Hepatocyte (in vitro differentiated cells): ENCODE results near the gene MYLK3. TPM values are rescaled to one million over a fixed set of nuclear protein-coding genes. Genes with fewer than 3 reads are reported as not detected.
A peak's percentile ranks its signal among the peaks of the same experiment; 100 is the strongest.

Experiments used
- DNase-seq: peaks from one replicate; pipeline ENCODE4 v3.0.0-alpha.2; 2016; ENCODE audit warnings: low spot score
- H2AFZ ChIP-seq: fragments of 200-600 bp; sonication (generic); 2 replicates; pipeline ENCODE4 v1.6.0; 2016; ENCODE audit warnings: antibody characterized with exemption, mild to moderate bottlenecking
- H3K27ac ChIP-seq: fragments of 200-600 bp; sonication (generic); 2 replicates; pipeline ENCODE4 v1.5.1; 2016; ENCODE audit warnings: mild to moderate bottlenecking
- H3K27me3 ChIP-seq: fragments of 200-600 bp; sonication (generic); 2 replicates; pipeline ENCODE4 v1.6.1; 2016
- H3K36me3 ChIP-seq: fragments of 200-600 bp; sonication (generic); replicated peaks from 2 replicates; pipeline ENCODE4 v1.5.1; 2016; ENCODE audit warnings: low read depth; ENCODE audit not compliant: insufficient read depth
- H3K4me1 ChIP-seq: fragments of 200-600 bp; sonication (generic); 2 replicates; pipeline ENCODE4 v1.5.1; 2016; ENCODE audit warnings: mild to moderate bottlenecking, moderate library complexity; ENCODE audit not compliant: insufficient read depth
- H3K4me2 ChIP-seq: fragments of 200-600 bp; sonication (generic); 2 replicates; pipeline ENCODE4 v1.6.0; 2016
- H3K4me3 ChIP-seq: fragments of 200-600 bp; sonication (generic); 2 replicates; pipeline ENCODE4 v1.5.1; 2016; ENCODE audit warnings: mild to moderate bottlenecking
- H3K79me2 ChIP-seq: fragments of 200-600 bp; sonication (generic); 2 replicates; pipeline ENCODE4 v1.6.0; 2017; ENCODE audit warnings: mild to moderate bottlenecking
- H3K9me2 ChIP-seq: fragments of 200-600 bp; sonication (generic); replicated peaks from 2 replicates; pipeline ENCODE4 v1.6.0; 2017; ENCODE audit warnings: mild to moderate bottlenecking; ENCODE audit not compliant: insufficient read depth
- H3K9me3 ChIP-seq: fragments of 200-600 bp; sonication (generic); 2 replicates; pipeline ENCODE4 v1.5.1; 2016; ENCODE audit warnings: low read depth, mild to moderate bottlenecking
- H4K20me1 ChIP-seq: fragments of 200-600 bp; sonication (generic); 2 replicates; pipeline ENCODE4 v1.6.0; 2016; ENCODE audit warnings: mild to moderate bottlenecking; ENCODE audit not compliant: insufficient read depth, poor library complexity, severe bottlenecking
- EZH2 ChIP-seq: fragments of 200-600 bp; sonication (generic); IDR thresholded peaks from 2 replicates; pipeline ENCODE4 v1.6.1; 2016; ENCODE audit warnings: antibody characterized with exemption, mild to moderate bottlenecking, borderline replicate concordance
- EZH2phosphoT487 ChIP-seq: fragments of 200-600 bp; sonication (generic); IDR thresholded peaks from one replicate; pipeline ENCODE4 v1.6.1; 2018; ENCODE audit warnings: antibody characterized with exemption, mild to moderate bottlenecking, low read depth, moderate library complexity; ENCODE audit not compliant: unreplicated experiment, severe bottlenecking
- WGBS: methylation state at CpG from one replicate; pipeline ENCODE4 v1.1.6; 2016; ENCODE audit warnings: low lambda C conversion rate; ENCODE audit errors: missing lambda C conversion rate; 5-methylcytosine and 5-hydroxymethylcytosine counted together
- polyA plus RNA-seq: library from polyadenylated mRNA; unstranded; fragments of >200 nt; fragmentation: Nextera tagmentation; extraction: Ambion mirVana; gene quantifications from 2 replicates; pipeline ENCODE4 v1.2.1, GENCODE V29; 2016
- total RNA-seq: library from RNA; depleted of rRNA; stranded (reverse); fragments of >200 nt; gene quantifications from 2 replicates; pipeline ENCODE4 v1.2.3, GENCODE V29; 2014
- TF ChIP-seq, protein P1 (sequence below): fragments of 200-600 bp; sonication (generic); IDR thresholded peaks from 2 replicates; pipeline ENCODE4 v1.5.1; 2016; ENCODE audit warnings: antibody characterized with exemption, mild to moderate bottlenecking; ENCODE audit not compliant: poor library complexity

MYLK3 gene
- total and polyA plus RNA-seq, 2 experiments from 2014 or later = 1.9 to 6.5 TPM

DNA sequence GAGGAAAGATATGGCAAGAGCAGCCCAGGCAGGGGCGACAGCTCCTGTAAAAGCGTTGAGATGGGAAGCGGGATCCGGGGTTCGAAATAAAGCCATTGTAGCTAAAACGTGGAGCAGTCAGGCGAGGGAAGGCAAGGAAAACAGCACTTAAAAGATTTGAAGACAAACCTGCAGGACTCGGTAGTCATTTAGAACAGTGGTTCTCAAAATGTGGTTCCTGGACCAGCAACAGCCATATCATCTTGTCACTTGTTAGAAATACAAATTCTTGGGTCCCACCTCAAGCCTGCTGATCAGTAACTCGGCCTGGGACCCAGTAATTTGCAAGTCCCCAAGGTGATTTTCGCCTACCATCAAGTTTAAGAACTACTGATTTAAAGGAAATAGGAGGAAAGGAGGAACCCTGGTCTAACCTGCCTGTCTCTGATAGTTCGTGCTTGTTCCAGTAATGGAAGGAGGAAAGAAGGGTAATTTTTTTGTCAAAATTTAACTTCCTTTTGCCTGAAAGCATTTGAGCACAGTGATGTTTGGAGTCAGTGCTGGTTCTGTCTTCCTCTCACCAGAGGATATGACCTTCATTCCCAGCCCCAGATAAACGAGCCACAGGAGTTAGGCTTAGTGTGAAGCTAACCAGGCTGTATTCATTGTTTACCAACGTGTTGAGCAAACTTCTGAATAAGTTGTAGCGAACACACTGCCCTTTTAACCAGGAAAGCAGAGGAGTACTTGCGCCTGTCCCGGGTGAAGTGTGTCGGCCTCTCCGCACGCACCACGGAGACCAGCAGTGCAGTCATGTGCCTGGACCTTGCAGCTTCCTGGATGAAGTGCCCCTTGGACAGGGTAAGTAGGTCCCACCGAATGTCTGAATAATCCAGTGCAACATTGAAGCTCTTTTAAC lies 57.6 kb downstream of the MYLK3 start:
- Histone ChIP-seq H3K79me2 (peaks cover 46% of the 10 kb centered on the region), H3K27ac (peak overlapping the region; percentile 93), H3K4me1 (peaks cover 14% of the 10 kb centered on the region), H3K9me3 (no peaks in the 10 kb centered on the region), H4K20me1 (peaks cover 23% of the 10 kb centered on the region), H3K9me2 (no peaks in the 10 kb centered on the region), H3K4me2 (peak overlapping the region; percentile 90), H2AFZ (peak overlapping the region; percentile 54), H3K36me3 (no peaks in the 10 kb centered on the region), H3K27me3 (no peaks in the 10 kb centered on the region), H3K4me3 (peak overlapping the region; percentile 43)
- peak; percentile 74 for DNase-seq
- TF ChIP-seq, protein P1, sequence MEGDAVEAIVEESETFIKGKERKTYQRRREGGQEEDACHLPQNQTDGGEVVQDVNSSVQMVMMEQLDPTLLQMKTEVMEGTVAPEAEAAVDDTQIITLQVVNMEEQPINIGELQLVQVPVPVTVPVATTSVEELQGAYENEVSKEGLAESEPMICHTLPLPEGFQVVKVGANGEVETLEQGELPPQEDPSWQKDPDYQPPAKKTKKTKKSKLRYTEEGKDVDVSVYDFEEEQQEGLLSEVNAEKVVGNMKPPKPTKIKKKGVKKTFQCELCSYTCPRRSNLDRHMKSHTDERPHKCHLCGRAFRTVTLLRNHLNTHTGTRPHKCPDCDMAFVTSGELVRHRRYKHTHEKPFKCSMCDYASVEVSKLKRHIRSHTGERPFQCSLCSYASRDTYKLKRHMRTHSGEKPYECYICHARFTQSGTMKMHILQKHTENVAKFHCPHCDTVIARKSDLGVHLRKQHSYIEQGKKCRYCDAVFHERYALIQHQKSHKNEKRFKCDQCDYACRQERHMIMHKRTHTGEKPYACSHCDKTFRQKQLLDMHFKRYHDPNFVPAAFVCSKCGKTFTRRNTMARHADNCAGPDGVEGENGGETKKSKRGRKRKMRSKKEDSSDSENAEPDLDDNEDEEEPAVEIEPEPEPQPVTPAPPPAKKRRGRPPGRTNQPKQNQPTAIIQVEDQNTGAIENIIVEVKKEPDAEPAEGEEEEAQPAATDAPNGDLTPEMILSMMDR = no peak
- TF ChIP-seq EZH2phosphoT487 (no peak), EZH2 (no peak)
- WGBS = 6% methylated on average over 21 of the region's 21 CpGs

DNA sequence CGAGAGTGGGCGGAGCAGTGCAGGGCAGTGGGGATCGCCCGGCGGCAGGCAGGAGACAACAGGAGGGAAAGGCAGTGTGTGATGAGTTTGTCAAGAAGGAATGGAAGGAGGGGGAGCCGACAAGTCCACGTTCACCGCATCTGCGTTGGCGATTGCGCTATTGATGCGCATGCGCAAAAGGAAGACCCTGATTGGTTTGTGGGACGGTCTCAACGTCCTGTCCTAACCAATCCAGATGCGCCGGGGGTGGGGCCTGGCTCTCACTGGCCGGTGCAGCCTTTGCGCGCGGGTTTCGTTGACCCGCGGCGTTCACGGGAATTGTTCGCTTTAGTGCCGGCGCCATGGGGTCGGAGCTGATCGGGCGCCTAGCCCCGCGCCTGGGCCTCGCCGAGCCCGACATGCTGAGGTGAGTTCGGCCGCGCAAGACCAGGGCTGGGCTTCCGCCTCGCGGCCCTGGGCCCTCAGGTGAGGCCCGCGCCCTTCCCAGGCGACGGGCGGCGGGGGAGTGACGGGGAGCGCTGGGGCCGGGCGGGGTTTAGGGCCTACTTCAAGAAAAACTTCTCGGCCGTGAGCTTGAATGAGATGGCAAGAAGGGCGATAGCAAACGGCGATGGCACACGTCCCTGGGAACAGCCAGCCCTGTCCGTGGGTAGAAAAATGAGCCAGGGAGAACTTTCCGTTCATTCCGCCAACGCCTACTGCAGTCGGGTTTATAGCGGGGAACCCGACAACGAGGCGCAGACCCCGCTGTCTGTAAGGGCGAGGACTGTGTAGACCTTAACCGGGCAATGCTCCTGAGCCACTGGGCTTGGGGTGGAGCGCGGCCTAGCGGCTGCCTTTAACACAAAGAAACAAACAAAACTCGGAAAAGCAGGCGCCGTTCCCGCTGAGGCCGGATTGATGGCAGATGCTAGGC lies 58.5 kb downstream of the MYLK3 start, which contains the start of gene ORC6:
TSS of gene ORC6 (plus strand) at position 295 of the 916 bp plus-strand sequence. CDS start at position 342, 47 bp downstream.
- TF ChIP-seq, protein P1 = peak; percentile 62
- no peak for TF ChIP-seq EZH2phosphoT487
- Histone ChIP-seq H3K4me3 (peak within 1 kb of the TSS; percentile 43), H3K79me2 (peaks cover 55% of the 10 kb centered on the region), H3K9me2 (no peaks in the 10 kb centered on the region), H3K9me3 (no peaks in the 10 kb centered on the region), H3K27ac (peak within 1 kb of the TSS; percentile 93), H3K27me3 (no peaks in the 10 kb centered on the region), H4K20me1 (peaks cover 32% of the 10 kb centered on the region), H3K36me3 (no peaks in the 10 kb centered on the region), H3K4me1 (peaks cover 21% of the 10 kb centered on the region), H3K4me2 (peak within 1 kb of the TSS; percentile 90), H2AFZ (peak within 1 kb of the TSS; percentile 54)
- peak; percentile 98 for DNase-seq
- 1% methylated on average over 70 of the region's 79 CpGs for WGBS

DNA sequence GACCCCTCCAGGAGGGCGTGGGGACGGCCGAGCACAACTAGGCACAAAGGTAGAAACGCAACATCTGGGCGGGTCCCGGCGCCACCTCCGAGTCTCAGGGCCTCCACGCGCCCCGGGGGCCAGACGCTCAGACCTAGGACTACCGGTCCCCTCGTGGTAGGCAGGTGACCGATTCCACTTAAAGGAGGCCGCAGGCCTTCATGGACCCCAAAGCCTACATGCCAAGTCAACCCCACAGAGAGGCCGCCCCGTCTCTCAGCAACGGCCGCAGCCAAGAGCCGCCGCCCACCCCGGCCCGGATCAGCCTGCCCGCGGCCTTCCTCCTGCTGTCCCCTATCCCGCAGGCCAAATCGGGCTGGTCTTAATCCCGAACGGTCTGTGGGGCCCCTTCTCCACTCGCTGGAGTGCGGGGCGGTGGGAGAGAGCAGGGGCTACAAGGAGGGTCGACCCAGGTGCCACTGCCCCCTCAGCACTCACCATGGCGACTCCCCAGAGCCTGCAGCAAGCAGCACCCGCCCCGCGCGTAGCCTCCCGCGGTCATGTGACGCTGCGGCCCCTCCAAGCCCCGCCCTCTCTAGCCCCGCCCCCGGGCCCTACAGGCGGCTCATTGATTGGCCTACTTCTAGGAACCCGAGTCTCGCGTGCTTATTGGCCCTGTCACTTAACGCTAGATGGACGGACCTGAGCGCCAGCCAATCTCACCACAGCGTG lies 59.3 kb downstream of the MYLK3 start, which contains the start of gene VPS35:
TSS of gene VPS35 (minus strand) at position 525 of the 711 bp plus-strand sequence. CDS start at position 480, 45 bp downstream.
- no peaks in the 10 kb centered on the region for H3K9me2 ChIP-seq
- peaks cover 63% of the 10 kb centered on the region for H3K79me2 ChIP-seq
- H3K9me3 ChIP-seq = no peaks in the 10 kb centered on the region
- TF ChIP-seq EZH2 = no peak
- TF ChIP-seq, protein P1 = peak; percentile 43
- no peak for TF ChIP-seq EZH2phosphoT487
- peaks cover 39% of the 10 kb centered on the region for H4K20me1 ChIP-seq
- WGBS = under 1% methylated on average over 50 of the region's 54 CpGs
- H3K4me3 ChIP-seq = peak within 1 kb of the TSS; percentile 43
- H3K4me2 ChIP-seq = peak within 1 kb of the TSS; percentile 90
- H3K27ac ChIP-seq = peak within 1 kb of the TSS; percentile 93
- no peaks in the 10 kb centered on the region for H3K36me3 ChIP-seq
- H3K27me3 ChIP-seq = no peaks in the 10 kb centered on the region
- peak; percentile 100 for DNase-seq
- H2AFZ ChIP-seq = peak within 1 kb of the TSS; percentile 50
- peaks cover 27% of the 10 kb centered on the region for H3K4me1 ChIP-seq
